ENCODE data around the gene OARD1. TPM values are rescaled to one million over a fixed set of nuclear protein-coding genes. Genes with fewer than 3 reads are reported as not detected.

The OARD1 gene
- polyA plus RNA-seq, 1 of the 3 experiments (the other 2 are of a cell fraction), result 5.6 TPM

DNA sequence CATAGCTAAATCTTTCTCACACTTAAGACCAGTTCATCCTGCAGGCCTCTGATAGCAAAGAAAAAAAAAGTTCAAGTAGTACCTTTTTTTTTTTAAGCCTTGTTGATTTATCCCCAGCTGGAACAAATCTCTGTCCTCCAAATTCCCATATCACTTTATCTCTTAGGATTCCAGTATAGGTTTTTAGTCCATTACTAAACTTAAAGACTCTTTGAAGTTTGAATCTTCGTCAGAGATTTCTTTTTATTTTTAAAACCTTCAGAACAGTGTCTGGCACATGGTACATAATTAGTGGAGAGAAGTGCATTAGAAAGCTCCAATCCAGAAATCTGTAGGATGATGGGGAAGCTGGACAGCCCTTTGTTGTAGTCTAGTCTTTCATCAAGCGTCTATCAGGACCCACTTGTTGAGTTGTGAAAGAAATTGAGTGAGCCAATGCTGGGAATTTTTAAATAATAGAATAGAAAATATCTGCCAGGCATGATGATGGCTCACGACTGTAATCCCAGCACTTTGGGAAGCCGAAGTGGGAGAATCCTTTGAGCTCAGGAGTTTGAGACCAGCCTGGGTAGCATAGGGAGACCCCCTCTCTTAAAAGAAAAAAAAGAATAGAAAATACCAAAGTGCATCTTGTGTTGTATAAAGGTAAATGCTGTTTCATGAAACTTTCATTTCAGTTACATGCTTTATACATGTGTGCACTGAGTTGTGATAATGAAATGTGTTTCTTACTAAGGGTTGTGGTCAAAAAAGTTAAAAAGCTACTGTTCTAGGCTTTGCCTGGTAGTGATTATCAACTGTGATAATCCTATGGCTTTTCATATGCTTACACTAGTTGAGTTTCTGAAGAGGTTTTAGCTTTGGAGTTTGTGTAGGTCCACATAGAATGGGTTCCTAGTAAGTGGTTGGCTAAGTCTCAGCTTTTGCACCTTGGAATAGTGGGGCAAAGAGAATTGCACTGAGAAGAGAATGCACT, 3.8 kb upstream of the OARD1 start:
- no peak overlapping the region for H3K27ac ChIP-seq (ENCODE audit: low read depth in 2 of 2, low read length in 1 of 2)
- no peak overlapping the region for H3K9ac ChIP-seq
- no peaks in the 10 kb centered on the region for H3K27me3 ChIP-seq (ENCODE audit: insufficient read depth)

DNA sequence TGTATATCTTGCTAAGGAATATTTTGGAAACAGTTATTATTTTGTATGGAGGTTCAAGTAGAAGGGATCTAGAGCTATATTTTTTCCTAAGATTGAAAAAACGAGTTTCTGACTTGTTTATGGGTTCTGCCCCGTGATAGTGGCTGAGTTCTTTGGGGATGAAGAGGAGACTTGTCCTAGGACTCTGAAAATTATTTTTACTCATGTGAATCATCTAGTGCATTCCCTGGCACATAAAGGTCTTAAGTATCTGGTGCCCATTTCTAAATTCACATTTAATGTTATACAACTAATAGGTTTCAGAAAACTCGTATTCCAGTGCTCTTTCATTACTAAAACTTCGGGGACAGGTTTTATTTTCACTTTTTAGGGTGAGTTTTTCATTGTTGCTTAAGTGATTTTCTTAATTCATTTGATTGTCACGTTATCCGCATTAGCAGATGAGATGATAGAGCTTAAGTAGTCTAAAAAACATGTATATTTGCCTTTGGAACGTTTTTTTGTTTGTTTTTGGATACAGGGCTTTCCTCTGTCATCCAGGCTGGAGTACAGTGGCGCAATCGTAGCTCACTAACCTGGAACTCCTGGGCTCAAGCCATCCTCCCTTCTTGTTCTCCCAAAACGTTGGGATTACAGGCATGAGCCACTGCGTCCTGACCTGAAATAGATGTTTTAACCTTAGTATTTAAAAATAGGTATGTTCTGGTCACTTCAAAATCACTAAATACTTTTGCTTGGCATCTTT, 2.7 kb upstream of the OARD1 start:
- no peaks in the 10 kb centered on the region for H3K9me3 ChIP-seq
- ChIA-PET CTCF (interaction anchor here (0.6 to 1.3 kb wide), 4 partner anchors 8 to 213 kb away, joined by 3 read pairs; no protein-coding TSS in a partner anchor), POLR2A (no interaction called here)
- WGBS (ENCODE audit: low lambda C conversion rate), result 61% methylated on average over 11 of the region's 11 CpGs
- peak overlapping the region; percentile 90 to 99 for H3K4me3 ChIP-seq (ENCODE audit: low read depth in 2 of 2, low read length in 1 of 2)
- H3K79me2 ChIP-seq (ENCODE audit: insufficient read depth), result peaks cover 82% of the 10 kb centered on the region
- no peak overlapping the region for H3K9ac ChIP-seq
- peaks cover 51% of the 10 kb centered on the region for H4K20me1 ChIP-seq (ENCODE audit: insufficient read depth)
- H3K4me1 ChIP-seq (ENCODE audit: control insufficient read depth in 1 of 2, insufficient read depth in 2 of 2, low read depth in 1 of 2, low read length in 1 of 2), result peaks cover 23 to 25% of the 10 kb centered on the region in 2 experiments
- H3K4me2 ChIP-seq, result peak overlapping the region; percentile 79
- H3K27me3 ChIP-seq (ENCODE audit: insufficient read depth), result no peaks in the 10 kb centered on the region
- no peaks in the 10 kb centered on the region for H3K9me2 ChIP-seq
- H3F3A ChIP-seq (replicated peaks; ENCODE audit: insufficient read depth), result peaks cover 22% of the 10 kb centered on the region
- no peak for DNase-seq
- no peak overlapping the region for H2AFZ ChIP-seq (ENCODE audit: low read depth)
- peaks cover 17 to 33% of the 10 kb centered on the region in 2 experiments for H3K36me3 ChIP-seq (replicated peaks in 1 of 2; ENCODE audit: control insufficient read depth in 1 of 2, insufficient read depth in 2 of 2, low read length in 1 of 2)
- H3K27ac ChIP-seq (ENCODE audit: low read depth in 2 of 2, low read length in 1 of 2), result peak overlapping the region; percentile 98 to 99; a peak in 3 of 4 replicates
- TF ChIP-seq, protein P1, sequence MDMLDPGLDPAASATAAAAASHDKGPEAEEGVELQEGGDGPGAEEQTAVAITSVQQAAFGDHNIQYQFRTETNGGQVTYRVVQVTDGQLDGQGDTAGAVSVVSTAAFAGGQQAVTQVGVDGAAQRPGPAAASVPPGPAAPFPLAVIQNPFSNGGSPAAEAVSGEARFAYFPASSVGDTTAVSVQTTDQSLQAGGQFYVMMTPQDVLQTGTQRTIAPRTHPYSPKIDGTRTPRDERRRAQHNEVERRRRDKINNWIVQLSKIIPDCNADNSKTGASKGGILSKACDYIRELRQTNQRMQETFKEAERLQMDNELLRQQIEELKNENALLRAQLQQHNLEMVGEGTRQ (IDR thresholded peaks at IDR 0.05; ENCODE audit: borderline replicate concordance, low read depth, low read length), result no peak
- TF ChIP-seq EP300 (IDR thresholded peaks at IDR 0.05; ENCODE audit: borderline replicate concordance in 1 of 2, low read depth in 1 of 2, low read length in 1 of 2), result no peak
- TF ChIP-seq RAD21 (IDR thresholded peaks at IDR 0.05; ENCODE audit: low read length), result no peak
- TF ChIP-seq RFX5 (IDR thresholded peaks at IDR 0.05; ENCODE audit: low read length), result no peak
- TF ChIP-seq FOSL2 (IDR thresholded peaks at IDR 0.05; ENCODE audit: borderline replicate concordance, low read depth), result no peak
- TF ChIP-seq RXRA (IDR thresholded peaks at IDR 0.05; ENCODE audit: borderline replicate concordance, low read depth), result no peak
- TF ChIP-seq, protein P2, sequence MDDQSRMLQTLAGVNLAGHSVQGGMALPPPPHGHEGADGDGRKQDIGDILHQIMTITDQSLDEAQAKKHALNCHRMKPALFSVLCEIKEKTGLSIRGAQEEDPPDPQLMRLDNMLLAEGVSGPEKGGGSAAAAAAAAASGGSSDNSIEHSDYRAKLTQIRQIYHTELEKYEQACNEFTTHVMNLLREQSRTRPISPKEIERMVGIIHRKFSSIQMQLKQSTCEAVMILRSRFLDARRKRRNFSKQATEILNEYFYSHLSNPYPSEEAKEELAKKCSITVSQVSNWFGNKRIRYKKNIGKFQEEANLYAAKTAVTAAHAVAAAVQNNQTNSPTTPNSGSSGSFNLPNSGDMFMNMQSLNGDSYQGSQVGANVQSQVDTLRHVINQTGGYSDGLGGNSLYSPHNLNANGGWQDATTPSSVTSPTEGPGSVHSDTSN (IDR thresholded peaks at IDR 0.05), result no peak
- TF ChIP-seq, protein P3, sequence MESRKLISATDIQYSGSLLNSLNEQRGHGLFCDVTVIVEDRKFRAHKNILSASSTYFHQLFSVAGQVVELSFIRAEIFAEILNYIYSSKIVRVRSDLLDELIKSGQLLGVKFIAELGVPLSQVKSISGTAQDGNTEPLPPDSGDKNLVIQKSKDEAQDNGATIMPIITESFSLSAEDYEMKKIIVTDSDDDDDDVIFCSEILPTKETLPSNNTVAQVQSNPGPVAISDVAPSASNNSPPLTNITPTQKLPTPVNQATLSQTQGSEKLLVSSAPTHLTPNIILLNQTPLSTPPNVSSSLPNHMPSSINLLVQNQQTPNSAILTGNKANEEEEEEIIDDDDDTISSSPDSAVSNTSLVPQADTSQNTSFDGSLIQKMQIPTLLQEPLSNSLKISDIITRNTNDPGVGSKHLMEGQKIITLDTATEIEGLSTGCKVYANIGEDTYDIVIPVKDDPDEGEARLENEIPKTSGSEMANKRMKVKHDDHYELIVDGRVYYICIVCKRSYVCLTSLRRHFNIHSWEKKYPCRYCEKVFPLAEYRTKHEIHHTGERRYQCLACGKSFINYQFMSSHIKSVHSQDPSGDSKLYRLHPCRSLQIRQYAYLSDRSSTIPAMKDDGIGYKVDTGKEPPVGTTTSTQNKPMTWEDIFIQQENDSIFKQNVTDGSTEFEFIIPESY (IDR thresholded peaks at IDR 0.05; ENCODE audit: borderline replicate concordance, low read depth), result no peak
- no peak for TF ChIP-seq MXI1 (IDR thresholded peaks at IDR 0.05; ENCODE audit: low read depth, low read length)
- TF ChIP-seq JUND (IDR thresholded peaks at IDR 0.05), result no peak
- no peak for TF ChIP-seq TEAD4 (IDR thresholded peaks at IDR 0.05; ENCODE audit: borderline replicate concordance, insufficient read depth)
- TF ChIP-seq ELF1 (IDR thresholded peaks at IDR 0.05), result no peak
- TF ChIP-seq TAF1 (IDR thresholded peaks at IDR 0.05; ENCODE audit: borderline replicate concordance, low read depth, low read length), result no peak
- TF ChIP-seq SMC3 (IDR thresholded peaks at IDR 0.05; ENCODE audit: low read depth, low read length), result no peak
- TF ChIP-seq FOXJ3 (CRISPR knock-in tag; IDR thresholded peaks at IDR 0.05), result no peak
- TF ChIP-seq POLR2AphosphoS5 (IDR thresholded peaks at IDR 0.05; ENCODE audit: low read depth, low read length), result no peak
- TF ChIP-seq, protein P4, sequence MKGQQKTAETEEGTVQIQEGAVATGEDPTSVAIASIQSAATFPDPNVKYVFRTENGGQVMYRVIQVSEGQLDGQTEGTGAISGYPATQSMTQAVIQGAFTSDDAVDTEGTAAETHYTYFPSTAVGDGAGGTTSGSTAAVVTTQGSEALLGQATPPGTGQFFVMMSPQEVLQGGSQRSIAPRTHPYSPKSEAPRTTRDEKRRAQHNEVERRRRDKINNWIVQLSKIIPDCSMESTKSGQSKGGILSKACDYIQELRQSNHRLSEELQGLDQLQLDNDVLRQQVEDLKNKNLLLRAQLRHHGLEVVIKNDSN (IDR thresholded peaks at IDR 0.05; ENCODE audit: borderline replicate concordance, low read depth), result no peak
- TF ChIP-seq CHD2 (IDR thresholded peaks at IDR 0.05; ENCODE audit: low read length, partially characterized antibody), result no peak

More for the DNA sequence above, 3.8 kb upstream of the OARD1 start:
- WGBS (ENCODE audit: low lambda C conversion rate), result 95% methylated on average over 4 of the region's 4 CpGs
- no peak for TF ChIP-seq RAD21 (IDR thresholded peaks at IDR 0.05; ENCODE audit: low read length)
- no peak for TF ChIP-seq RCOR1 (IDR thresholded peaks at IDR 0.05; ENCODE audit: low read length)
- no peak for TF ChIP-seq GABPA (IDR thresholded peaks at IDR 0.05; ENCODE audit: low read depth)
- no peak for TF ChIP-seq FOSL2 (IDR thresholded peaks at IDR 0.05; ENCODE audit: borderline replicate concordance, low read depth)
- TF ChIP-seq SMC3 (IDR thresholded peaks at IDR 0.05; ENCODE audit: low read depth, low read length), result no peak
- peaks cover 83% of the 10 kb centered on the region for H3K79me2 ChIP-seq (ENCODE audit: insufficient read depth)
- H3K36me3 ChIP-seq (replicated peaks in 1 of 2; ENCODE audit: control insufficient read depth in 1 of 2, insufficient read depth in 2 of 2, low read length in 1 of 2), result peaks cover 21 to 36% of the 10 kb centered on the region in 2 experiments
- peaks cover 51% of the 10 kb centered on the region for H4K20me1 ChIP-seq (ENCODE audit: insufficient read depth)
- peaks cover 21 to 23% of the 10 kb centered on the region in 2 experiments for H3K4me1 ChIP-seq (ENCODE audit: control insufficient read depth in 1 of 2, insufficient read depth in 2 of 2, low read depth in 1 of 2, low read length in 1 of 2)
- no peaks in the 10 kb centered on the region for H3K9me2 ChIP-seq
- peaks cover 22% of the 10 kb centered on the region for H3F3A ChIP-seq (replicated peaks; ENCODE audit: insufficient read depth)
- H2AFZ ChIP-seq (ENCODE audit: low read depth), result no peak overlapping the region
- H3K4me3 ChIP-seq (ENCODE audit: low read depth in 2 of 2, low read length in 1 of 2), result no peak overlapping the region
- no peaks in the 10 kb centered on the region for H3K9me3 ChIP-seq
- peak overlapping the region; percentile 79; the same call in 1 of the 2 replicates for H3K4me2 ChIP-seq
- no peak for DNase-seq
- ChIA-PET CTCF (interaction anchor here (1.2 to 1.3 kb wide), 2 partner anchors 12 to 17 kb away, joined by 4 to 7 read pairs; no protein-coding TSS in a partner anchor), POLR2A (interaction anchor here (0.5 to 0.8 kb wide), 2 partner anchors 25 to 219 kb away, joined by 3 read pairs; no protein-coding TSS in a partner anchor)
